H1 (cell line): Measurements from ENCODE around the gene RGS16.
A peak's percentile ranks its signal among the peaks of the same experiment; 100 is the strongest.

Experiments used
- FOSL1 ChIP-seq: IDR thresholded peaks from 2 replicates; pipeline ENCODE4 v1.6.1; 2011; ENCODE audit warnings: mild to moderate bottlenecking, low read depth, low read length, moderate library complexity; ENCODE audit not compliant: insufficient read depth
- POLR2A ChIP-seq, 2 experiments: IDR thresholded peaks; 1 replicate in 1 of 2; 2 replicates in 1 of 2; pipeline ENCODE4 v1.6.1; 2011; ENCODE audit warnings: low read depth in 2 of 2, low read length in 2 of 2, mild to moderate bottlenecking in 2 of 2; ENCODE audit errors: control extremely low read depth in 1 of 2
- POLR2AphosphoS5 ChIP-seq: IDR thresholded peaks from 2 replicates; pipeline ENCODE4 v1.6.1; 2011; ENCODE audit warnings: low read depth, low read length
- SAP30 ChIP-seq: fragments of 300-600 bp; sonication (generic); IDR thresholded peaks from 2 replicates; pipeline ENCODE4 v1.7.1; 2012; ENCODE audit warnings: low read length, moderate library complexity, mild to moderate bottlenecking, inconsistent platforms; ENCODE audit not compliant: insufficient read depth, insufficient replicate concordance
- TF ChIP-seq, protein P1 (sequence below), 3 experiments: IDR thresholded peaks; 1 replicate in 2 of 3; 2 replicates in 1 of 3; pipeline versions ENCODE4 v1.5.1 to v1.6.1; 2011; ENCODE audit warnings: low read length in 3 of 3, mild to moderate bottlenecking in 3 of 3, inconsistent platforms in 2 of 3, low read depth in 1 of 3, moderate library complexity in 1 of 3; ENCODE audit not compliant: insufficient read depth in 1 of 3; ENCODE audit errors: control extremely low read depth in 1 of 3

DNA sequence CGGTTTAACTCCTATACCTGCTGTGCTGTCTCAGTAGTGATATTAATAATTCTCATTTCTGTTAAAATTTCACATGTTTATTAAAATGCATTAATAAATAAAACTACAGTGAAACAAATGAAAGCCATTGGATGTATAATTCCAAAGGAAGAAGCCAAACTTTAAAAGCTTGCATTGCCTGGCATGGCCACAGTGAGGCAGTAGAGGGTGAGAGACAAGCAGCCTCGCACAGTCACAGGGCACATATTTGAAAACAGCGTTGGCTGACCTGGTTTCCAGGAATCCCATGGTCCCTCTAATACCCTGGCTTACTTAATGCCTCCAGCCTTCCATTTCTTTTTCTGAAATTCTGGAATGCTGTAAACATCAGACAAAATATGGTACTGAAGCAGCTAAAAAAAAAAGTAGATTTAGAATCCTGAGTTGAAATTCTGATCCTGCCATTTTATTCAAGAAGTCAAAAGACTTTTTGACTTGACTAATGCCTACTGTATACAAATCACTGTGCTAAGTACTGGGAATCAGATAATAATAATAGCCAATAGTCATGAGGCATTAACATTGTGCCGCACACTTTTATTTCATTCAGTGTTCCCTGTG lies 8.4 kb downstream of the RGS16 start:
- TF ChIP-seq, protein P1, sequence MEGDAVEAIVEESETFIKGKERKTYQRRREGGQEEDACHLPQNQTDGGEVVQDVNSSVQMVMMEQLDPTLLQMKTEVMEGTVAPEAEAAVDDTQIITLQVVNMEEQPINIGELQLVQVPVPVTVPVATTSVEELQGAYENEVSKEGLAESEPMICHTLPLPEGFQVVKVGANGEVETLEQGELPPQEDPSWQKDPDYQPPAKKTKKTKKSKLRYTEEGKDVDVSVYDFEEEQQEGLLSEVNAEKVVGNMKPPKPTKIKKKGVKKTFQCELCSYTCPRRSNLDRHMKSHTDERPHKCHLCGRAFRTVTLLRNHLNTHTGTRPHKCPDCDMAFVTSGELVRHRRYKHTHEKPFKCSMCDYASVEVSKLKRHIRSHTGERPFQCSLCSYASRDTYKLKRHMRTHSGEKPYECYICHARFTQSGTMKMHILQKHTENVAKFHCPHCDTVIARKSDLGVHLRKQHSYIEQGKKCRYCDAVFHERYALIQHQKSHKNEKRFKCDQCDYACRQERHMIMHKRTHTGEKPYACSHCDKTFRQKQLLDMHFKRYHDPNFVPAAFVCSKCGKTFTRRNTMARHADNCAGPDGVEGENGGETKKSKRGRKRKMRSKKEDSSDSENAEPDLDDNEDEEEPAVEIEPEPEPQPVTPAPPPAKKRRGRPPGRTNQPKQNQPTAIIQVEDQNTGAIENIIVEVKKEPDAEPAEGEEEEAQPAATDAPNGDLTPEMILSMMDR (IDR thresholded peaks at IDR 0.05; ENCODE audit: control extremely low read depth in 1 of 3, insufficient read depth in 1 of 3, low read depth in 1 of 3, low read length in 3 of 3) = peak; percentile 78 to 92 (median 87)
- TF ChIP-seq POLR2A (IDR thresholded peaks at IDR 0.05; ENCODE audit: control extremely low read depth in 1 of 2, low read depth in 2 of 2, low read length in 2 of 2) (no peak), FOSL1 (no peak), SAP30 (no peak), POLR2AphosphoS5 (no peak)
